D341Med (cell line): Measurements from ENCODE around the gene MSL3B.

Source experiments
- DNase-seq: peaks from one replicate; pipeline ENCODE4 v3.0.0; 2012; ENCODE audit warnings: low spot score

The MSL3B gene

GRCh38 chr2:233816771-233817170 lies 51.4 kb downstream of the MSL3B start:
- DNase-seq, result no peak

- no peak for DNase-seq
Observed at GRCh38 chr2:233816334-233816733, 51.9 kb downstream of the MSL3B start.

- no peak for DNase-seq
Observed at GRCh38 chr2:233815861-233816260, 52.3 kb downstream of the MSL3B start.
